ENCODE measurements around the gene CFAP45.

CFAP45 gene

DNA sequence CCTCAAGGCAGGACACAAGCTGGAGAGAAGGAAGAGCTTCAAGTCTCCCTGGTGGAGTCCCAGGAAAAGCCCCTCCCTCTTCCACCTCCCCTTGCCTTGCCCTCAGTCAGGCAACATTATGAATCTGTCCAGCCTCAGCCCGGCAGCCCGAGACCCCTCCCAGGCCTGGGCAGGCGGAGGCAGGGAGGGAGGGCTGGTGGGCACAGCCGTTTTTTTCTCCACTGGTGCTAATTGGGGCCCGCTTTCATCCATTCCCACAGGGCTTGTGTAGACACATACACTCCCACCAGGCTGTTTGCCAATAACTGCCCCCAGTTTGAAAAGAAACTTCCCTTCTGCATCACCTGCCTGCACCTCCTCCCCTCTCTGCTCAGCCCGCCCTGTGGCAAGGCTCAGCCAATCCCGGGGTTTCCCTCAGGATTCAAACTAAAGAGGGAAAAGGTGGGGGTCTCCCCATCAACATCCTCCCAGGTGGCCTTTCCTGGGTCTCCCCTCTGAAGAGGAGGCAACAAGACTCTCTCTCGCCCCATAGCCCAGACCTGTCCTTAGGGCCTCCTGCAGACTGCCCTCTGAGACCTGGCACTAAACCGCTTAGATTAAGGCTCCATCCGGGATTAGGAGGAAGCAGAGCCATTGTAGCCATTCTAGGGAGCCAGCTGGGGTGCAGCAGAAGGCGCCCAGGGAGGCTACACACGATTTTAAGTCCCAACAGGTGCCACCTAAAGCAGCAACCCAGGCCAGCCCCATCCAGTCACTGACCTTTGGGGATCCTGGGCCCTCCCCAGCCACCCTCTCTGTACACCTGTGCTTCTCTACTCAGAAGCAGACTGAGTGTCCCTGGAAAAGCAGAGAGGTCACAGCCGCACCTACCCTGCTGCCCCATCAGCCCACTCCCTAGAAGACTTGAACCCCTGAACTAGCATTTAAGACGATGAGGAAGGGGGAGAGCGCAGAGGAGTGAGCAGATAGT is 41.9 kb upstream of the CFAP45 start:
- no peak for FAIRE-seq
- no peak for TF ChIP-seq TAF1 (IDR thresholded peaks at IDR 0.05; ENCODE audit: borderline replicate concordance, low read depth, low read length)
- no peak for TF ChIP-seq POLR2A (IDR thresholded peaks at IDR 0.05; ENCODE audit: low read depth, low read length)
- TF ChIP-seq POLR2AphosphoS5 (IDR thresholded peaks at IDR 0.05; ENCODE audit: low read depth, low read length), result no peak
- DNase-seq (ENCODE audit: insufficient read length), result no peak

DNA sequence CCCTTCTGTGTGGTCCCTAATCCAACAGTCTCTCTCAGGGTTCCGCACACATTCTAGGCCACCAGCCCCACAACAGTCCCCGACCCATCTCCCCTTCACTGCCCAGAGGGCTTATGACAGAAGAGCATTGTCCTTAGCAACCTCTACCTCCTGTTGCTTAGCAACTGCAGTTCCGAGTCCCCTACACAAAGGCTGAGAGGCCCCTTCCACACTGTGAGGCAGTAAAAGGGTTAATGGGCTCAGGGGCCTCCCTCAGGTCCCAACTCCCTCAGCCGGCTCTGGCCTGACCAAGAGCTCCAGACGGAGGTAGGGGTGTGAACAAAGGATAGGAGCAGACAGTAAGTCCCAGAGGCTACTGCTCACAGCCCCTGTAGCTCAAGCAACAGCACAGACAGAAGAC is 41.2 kb upstream of the CFAP45 start:
- TF ChIP-seq POLR2AphosphoS5 (IDR thresholded peaks at IDR 0.05; ENCODE audit: low read depth, low read length), result no peak
- no peak for TF ChIP-seq POLR2A (IDR thresholded peaks at IDR 0.05; ENCODE audit: low read depth, low read length)
- no peak for TF ChIP-seq TAF1 (IDR thresholded peaks at IDR 0.05; ENCODE audit: borderline replicate concordance, low read depth, low read length)
- DNase-seq (ENCODE audit: insufficient read length) (no peak), FAIRE-seq (no peak)

DNA sequence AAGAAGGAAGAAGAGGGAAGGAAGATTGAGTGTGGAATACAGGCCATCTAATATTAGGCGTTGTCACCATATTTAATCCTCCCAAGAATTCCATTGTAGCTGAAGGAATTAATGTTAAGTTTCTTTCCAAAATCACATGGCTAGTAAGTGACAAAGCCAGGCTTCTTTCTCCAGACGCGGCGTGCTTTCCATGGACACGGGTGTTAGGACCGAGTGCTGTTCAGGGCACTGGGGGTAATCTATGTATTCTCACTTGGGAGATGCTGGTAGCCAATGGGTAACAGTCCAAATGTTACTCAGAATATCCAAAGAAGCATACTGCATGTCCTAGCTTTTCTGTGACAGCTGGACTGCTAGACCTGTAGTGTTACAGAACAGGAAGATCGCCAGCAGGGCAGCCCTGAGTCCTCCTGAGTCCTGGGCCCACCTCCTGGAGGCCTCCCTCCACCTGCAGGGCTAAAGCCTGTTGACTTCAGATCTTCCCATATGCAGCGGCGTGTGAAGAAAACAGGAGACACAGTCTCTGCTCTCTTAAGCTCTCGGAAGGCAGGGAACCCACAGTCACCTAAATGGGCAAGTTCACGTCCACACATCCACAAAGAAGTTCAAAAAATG is 40.1 kb upstream of the CFAP45 start:
- no peak for FAIRE-seq
- DNase-seq (ENCODE audit: insufficient read length), result no peak
- no peak for TF ChIP-seq POLR2A (IDR thresholded peaks at IDR 0.05; ENCODE audit: low read depth, low read length)
- no peak for TF ChIP-seq TAF1 (IDR thresholded peaks at IDR 0.05; ENCODE audit: borderline replicate concordance, low read depth, low read length)
- TF ChIP-seq POLR2AphosphoS5 (IDR thresholded peaks at IDR 0.05; ENCODE audit: low read depth, low read length), result no peak

DNA sequence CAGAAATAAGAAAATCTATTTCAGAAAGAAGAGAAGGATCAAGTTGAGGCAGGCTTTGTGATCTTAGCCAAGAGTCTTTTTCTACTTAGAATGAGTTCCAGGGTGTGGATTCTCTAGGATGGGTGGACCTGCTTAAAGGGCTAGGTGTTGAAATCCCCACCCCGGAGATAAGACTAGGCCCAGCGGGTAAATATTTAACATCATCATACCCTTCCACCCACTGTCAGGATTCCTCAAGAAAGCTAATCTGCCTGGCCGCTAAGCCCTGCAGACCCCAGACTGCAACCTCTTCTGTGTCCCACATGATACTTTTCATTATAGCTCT is 39.7 kb upstream of the CFAP45 start:
- DNase-seq (ENCODE audit: insufficient read length) (no peak), FAIRE-seq (no peak)
- TF ChIP-seq POLR2A (IDR thresholded peaks at IDR 0.05; ENCODE audit: low read depth, low read length), result no peak
- no peak for TF ChIP-seq TAF1 (IDR thresholded peaks at IDR 0.05; ENCODE audit: borderline replicate concordance, low read depth, low read length)
- TF ChIP-seq POLR2AphosphoS5 (IDR thresholded peaks at IDR 0.05; ENCODE audit: low read depth, low read length), result no peak

DNA sequence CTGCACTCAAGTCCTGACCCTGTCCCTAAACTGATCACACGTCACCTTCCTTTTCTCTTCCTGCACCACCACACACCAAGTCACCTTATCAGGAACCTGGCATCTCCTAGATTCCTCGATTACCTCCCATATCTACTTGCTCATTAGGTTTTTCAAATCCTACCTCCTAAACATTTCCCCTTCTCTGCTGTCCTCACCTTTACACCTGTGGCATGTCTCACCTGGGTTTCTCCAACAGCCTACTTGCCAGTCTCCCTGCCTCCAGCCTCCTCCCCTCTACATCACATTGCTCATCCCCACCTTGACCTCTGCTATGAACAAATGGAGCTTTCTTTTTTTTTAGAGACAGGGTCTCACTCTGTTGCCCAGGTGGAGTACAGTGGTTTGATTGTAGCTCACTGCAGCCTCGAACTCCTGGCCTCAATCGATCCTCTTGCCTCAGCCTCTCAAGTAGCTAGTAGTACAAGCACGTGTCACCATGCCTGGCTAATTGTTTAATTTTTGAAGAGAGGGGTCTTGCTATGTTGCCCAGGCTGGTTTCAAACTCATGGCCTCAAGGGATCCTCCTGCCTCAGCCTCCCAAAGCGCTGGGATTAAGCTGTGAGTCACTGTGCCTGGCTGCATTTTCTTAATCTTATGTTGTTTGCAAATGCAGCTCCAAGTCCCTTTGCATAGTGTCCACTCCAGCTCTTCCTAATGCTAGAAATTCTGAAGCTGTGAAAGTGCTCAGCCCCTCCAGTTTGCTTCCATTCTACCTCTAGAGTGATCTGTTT is 39.1 kb upstream of the CFAP45 start:
- no peak for DNase-seq (ENCODE audit: insufficient read length)
- FAIRE-seq, result no peak

DNA sequence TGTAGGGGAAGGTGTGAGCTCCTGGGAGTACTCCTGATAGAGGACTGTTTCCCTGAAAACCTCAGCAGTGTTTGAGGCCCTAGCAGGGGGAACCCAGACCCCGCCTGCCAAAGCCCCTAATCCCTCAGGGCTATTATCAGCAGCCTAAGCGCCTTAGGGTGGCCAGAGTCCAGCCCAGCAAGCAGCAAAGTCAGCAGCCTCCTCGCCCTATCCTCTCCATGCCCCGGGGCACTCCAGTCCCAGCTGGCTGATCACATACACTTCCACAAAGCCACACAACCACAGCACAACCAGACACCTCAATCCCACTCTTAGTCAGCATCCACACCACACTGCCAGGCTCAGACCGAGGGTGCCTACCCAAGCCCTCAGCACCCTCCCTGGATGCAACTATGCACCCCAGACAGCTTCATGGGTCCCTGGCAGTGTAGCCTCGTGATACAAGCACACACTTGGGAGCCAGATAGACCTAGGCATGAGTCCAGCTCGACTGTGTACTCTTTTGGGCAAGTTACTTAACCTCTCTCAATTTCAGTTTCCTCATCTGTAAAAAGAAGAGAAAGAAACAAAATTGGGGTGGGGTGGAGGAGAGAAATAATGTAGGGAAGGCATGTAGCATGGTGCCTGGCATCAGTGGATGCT is 38.4 kb upstream of the CFAP45 start:
- FAIRE-seq (peak; percentile 75), DNase-seq (ENCODE audit: insufficient read length) (no peak)
- no peak for TF ChIP-seq POLR2AphosphoS5 (IDR thresholded peaks at IDR 0.05; ENCODE audit: low read depth, low read length)
- no peak for TF ChIP-seq POLR2A (IDR thresholded peaks at IDR 0.05; ENCODE audit: low read depth, low read length)
- TF ChIP-seq TAF1 (IDR thresholded peaks at IDR 0.05; ENCODE audit: borderline replicate concordance, low read depth, low read length), result no peak

More for the DNA sequence above, 39.1 kb upstream of the CFAP45 start:
- TF ChIP-seq POLR2A (IDR thresholded peaks at IDR 0.05; ENCODE audit: low read depth, low read length) (no peak), POLR2AphosphoS5 (IDR thresholded peaks at IDR 0.05; ENCODE audit: low read depth, low read length) (no peak), TAF1 (IDR thresholded peaks at IDR 0.05; ENCODE audit: borderline replicate concordance, low read depth, low read length) (no peak)

DNA sequence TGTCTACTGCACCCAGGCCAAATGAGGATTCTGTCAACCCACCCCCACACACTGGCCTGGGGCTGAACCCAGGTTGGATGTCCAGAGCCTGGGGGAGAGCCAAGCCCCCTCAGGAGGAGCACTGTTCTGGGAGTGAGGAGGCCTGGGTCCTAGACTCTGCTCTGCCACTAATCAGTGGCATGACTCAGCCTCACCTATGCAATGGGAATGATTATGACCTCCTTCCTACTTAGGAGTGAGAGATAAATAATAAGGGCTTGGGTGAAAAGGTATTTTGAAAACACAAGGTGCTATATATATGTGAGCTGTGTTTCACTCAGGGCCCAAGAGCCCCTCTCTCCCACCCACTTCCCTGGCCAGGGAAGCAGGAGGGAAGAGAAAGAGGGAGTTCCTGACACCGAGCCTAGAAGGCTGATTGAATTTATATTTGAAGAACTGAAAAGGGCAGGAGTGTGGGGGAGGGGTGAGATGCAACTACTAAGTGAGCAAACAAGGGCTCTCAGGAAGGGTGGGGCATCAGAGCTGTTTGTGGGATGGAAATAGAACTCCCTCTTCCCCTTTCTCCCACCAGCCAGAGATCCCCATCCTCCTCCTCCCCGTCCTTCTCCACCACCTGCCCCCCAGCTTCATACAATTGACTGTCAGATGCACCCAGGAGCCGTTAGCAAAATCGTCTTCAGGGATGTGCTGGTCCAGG is 37.2 kb upstream of the CFAP45 start:
- FAIRE-seq, result no peak

DNA sequence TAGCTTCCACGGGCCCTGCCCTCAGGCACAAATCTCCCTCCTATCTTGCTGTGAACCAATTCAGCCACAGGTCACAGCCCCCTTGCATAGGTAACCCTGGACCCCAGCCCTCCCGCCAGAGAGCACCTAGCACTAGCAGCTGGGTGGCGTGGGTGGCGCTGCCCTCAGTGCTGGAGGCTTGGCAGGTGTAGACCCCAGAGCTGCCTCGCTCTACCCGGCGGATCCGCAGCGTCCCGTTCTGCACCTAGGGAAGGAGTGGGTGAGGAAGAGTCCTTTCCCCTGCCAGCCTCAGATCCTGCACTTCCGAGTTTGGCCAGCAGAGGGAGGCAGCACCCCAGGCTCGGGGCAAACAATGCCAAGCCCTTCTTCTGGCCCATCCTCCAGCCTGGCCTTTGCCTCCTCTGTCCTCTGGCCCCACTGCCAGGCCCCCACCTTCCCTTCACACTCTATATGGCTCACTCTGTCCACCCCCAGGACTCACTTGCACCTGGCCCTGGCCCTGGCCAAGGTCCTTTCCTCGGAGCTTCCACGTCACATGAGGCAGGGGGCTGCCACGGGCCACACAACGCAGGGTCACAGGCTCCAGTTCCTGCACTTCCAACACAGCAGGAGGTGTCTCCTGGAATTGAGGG is 36.4 kb upstream of the CFAP45 start:
- FAIRE-seq, result peak; percentile 93
- TF ChIP-seq TAF1 (IDR thresholded peaks at IDR 0.05; ENCODE audit: borderline replicate concordance, low read depth, low read length), result no peak
- no peak for TF ChIP-seq POLR2A (IDR thresholded peaks at IDR 0.05; ENCODE audit: low read depth, low read length)
- TF ChIP-seq POLR2AphosphoS5 (IDR thresholded peaks at IDR 0.05; ENCODE audit: low read depth, low read length), result no peak
- DNase-seq (ENCODE audit: insufficient read length), result peak; percentile 82

More for the DNA sequence above, 37.2 kb upstream of the CFAP45 start:
- no peak for DNase-seq (ENCODE audit: insufficient read length)
- no peak for TF ChIP-seq POLR2A (IDR thresholded peaks at IDR 0.05; ENCODE audit: low read depth, low read length)
- TF ChIP-seq TAF1 (IDR thresholded peaks at IDR 0.05; ENCODE audit: borderline replicate concordance, low read depth, low read length), result no peak

DNA sequence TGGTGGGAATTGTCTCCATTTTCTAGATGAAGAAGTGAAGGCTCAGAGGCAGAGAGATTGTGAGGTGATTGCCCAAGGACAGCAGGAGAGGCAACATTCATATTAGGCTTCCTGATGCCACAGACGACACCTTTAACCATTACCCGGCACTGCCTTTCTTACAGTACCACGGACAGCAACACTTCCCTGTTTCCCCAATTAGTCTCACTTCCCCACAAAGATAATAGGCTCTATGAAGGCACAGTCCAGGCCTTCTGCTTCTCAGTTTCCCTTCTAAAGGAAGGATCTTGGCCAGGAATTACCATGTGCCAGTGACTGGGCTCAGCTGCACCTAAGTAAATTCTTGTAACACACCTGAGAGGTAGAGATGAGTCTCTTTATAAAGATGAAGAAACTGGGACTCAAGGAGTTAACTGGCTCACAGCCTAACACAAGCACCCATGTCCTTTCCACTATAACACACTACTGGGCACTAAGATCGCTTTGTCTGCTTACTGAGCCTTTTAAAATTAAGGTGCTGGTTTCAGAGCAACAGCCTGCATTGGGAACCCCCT is 35.8 kb upstream of the CFAP45 start:
- FAIRE-seq (no peak), DNase-seq (ENCODE audit: insufficient read length) (no peak)
- TF ChIP-seq POLR2AphosphoS5 (IDR thresholded peaks at IDR 0.05; ENCODE audit: low read depth, low read length), result no peak
- TF ChIP-seq POLR2A (IDR thresholded peaks at IDR 0.05; ENCODE audit: low read depth, low read length), result no peak
- no peak for TF ChIP-seq TAF1 (IDR thresholded peaks at IDR 0.05; ENCODE audit: borderline replicate concordance, low read depth, low read length)

DNA sequence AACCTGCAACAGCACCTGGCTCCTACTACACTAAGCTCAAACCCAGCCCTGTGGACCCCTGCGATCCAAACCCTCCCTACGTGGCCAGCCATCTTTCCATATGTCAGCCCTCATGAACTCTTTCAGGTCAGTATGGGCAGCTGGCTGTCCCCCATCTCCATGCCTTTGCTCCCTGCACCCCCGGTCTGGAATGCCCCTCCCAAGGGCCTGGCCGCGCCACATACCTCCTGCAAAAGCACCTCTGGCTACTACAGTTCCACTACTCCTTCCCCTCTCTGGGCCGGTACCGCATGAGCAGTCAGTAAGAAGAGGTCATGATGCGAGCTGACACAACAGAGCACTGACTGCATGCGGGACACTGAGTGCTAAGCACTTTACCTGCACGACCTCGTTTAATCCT is 35.3 kb upstream of the CFAP45 start:
- FAIRE-seq, result no peak

More for the DNA sequence above, 35.3 kb upstream of the CFAP45 start:
- no peak for DNase-seq (ENCODE audit: insufficient read length)
- TF ChIP-seq TAF1 (IDR thresholded peaks at IDR 0.05; ENCODE audit: borderline replicate concordance, low read depth, low read length), result no peak
- no peak for TF ChIP-seq POLR2A (IDR thresholded peaks at IDR 0.05; ENCODE audit: low read depth, low read length)
- no peak for TF ChIP-seq POLR2AphosphoS5 (IDR thresholded peaks at IDR 0.05; ENCODE audit: low read depth, low read length)

Measured in GM12892 (cell line).